HFF-Myc (cell line): ENCODE measurements around the gene NUB1.

Experiments used
- DNase-seq: peaks from one replicate; pipeline ENCODE4 v3.0.0-alpha.2; 2011; ENCODE audit warnings: low read depth; ENCODE audit errors: extremely low read depth
- H3K4me3 ChIP-seq: replicated peaks from 2 replicates; pipeline ENCODE4 v1.5.1; 2011; ENCODE audit warnings: low read depth, mild to moderate bottlenecking, control low read depth, low read length
- CTCF ChIP-seq: IDR thresholded peaks from 2 replicates; pipeline ENCODE4 v1.5.1; 2012; ENCODE audit warnings: mild to moderate bottlenecking, low read depth, low read length, control low read depth; ENCODE audit errors: missing control alignments

Gene NUB1

GRCh38 chr7:151416941-151417315, 75.3 kb downstream of the NUB1 start:
- H3K4me3 ChIP-seq, result no peak overlapping the region
- DNase-seq, result no peak
- TF ChIP-seq CTCF, result no peak

GRCh38 chr7:151420144-151420543, 78.5 kb downstream of the NUB1 start:
- DNase-seq, result no peak
- no peak overlapping the region for H3K4me3 ChIP-seq
- no peak for TF ChIP-seq CTCF

GRCh38 chr7:151422212-151422611, 80.6 kb downstream of the NUB1 start:
- TF ChIP-seq CTCF, result no peak
- no peak for DNase-seq
- no peak overlapping the region for H3K4me3 ChIP-seq

GRCh38 chr7:151423226-151423625, 81.6 kb downstream of the NUB1 start:
- no peak overlapping the region for H3K4me3 ChIP-seq
- DNase-seq, result no peak
- no peak for TF ChIP-seq CTCF

- DNase-seq, result no peak
- no peak for TF ChIP-seq CTCF
- H3K4me3 ChIP-seq, result no peak overlapping the region
Measured at GRCh38 chr7:151423936-151424335, 82.3 kb downstream of the NUB1 start.

GRCh38 chr7:151424799-151425198, 83.2 kb downstream of the NUB1 start:
- H3K4me3 ChIP-seq, result no peak overlapping the region
- no peak for TF ChIP-seq CTCF
- DNase-seq, result no peak

- TF ChIP-seq CTCF, result no peak
- DNase-seq, result no peak
- no peak overlapping the region for H3K4me3 ChIP-seq
Measured at GRCh38 chr7:151425670-151426440, 84.2 kb downstream of the NUB1 start.
